Fibroblast of the aortic adventitia (primary cell): ENCODE measurements around the gene AKIRIN2. TPM values are rescaled to one million over a fixed set of nuclear protein-coding genes. Genes with fewer than 3 reads are reported as not detected.
A peak's percentile ranks its signal among the peaks of the same experiment; 100 is the strongest.

ENCODE experiments used
- DNase-seq: peaks from one replicate; pipeline ENCODE4 v3.0.0-alpha.2; 2010; ENCODE audit warnings: low read depth
- H3K4me3 ChIP-seq: 2 replicates; pipeline ENCODE4 v1.5.1; 2011; ENCODE audit warnings: low read depth, mild to moderate bottlenecking, control low read depth, low read length, moderate library complexity
- total RNA-seq: library from RNA; depleted of rRNA; stranded (reverse); fragments of >200 nt; gene quantifications from 2 replicates; pipeline ENCODE4 v1.2.3, GENCODE V29; 2012; ENCODE audit warnings: low replicate concordance
- TF ChIP-seq, protein P1 (sequence below): IDR thresholded peaks from 2 replicates; pipeline ENCODE4 v1.5.1; 2011; ENCODE audit warnings: mild to moderate bottlenecking, low read length, control low read depth, inconsistent platforms; ENCODE audit not compliant: insufficient read depth

AKIRIN2 gene
- total RNA-seq, 1 donor = 14.9 TPM

DNA sequence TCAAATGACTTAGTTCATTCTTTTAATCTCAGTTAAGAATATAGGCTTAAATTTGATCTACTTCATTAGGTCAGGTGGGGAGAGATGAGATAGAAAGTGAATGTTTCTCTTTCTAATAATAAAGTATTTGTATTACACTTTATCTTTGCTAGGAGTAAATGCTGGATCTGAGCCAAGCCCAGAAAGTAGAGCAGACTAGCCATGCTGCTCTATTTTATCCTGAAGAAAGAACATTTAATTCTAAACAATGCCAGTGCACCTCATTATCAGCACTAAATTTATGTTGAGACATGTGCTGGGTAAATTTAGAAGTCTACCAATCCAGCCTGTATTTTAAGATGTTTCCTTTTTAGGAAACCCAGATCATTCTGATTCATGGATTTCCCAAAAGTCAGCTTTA is 43.5 kb downstream of the AKIRIN2 start:
- DNase-seq = peak; percentile 58
- TF ChIP-seq, protein P1, sequence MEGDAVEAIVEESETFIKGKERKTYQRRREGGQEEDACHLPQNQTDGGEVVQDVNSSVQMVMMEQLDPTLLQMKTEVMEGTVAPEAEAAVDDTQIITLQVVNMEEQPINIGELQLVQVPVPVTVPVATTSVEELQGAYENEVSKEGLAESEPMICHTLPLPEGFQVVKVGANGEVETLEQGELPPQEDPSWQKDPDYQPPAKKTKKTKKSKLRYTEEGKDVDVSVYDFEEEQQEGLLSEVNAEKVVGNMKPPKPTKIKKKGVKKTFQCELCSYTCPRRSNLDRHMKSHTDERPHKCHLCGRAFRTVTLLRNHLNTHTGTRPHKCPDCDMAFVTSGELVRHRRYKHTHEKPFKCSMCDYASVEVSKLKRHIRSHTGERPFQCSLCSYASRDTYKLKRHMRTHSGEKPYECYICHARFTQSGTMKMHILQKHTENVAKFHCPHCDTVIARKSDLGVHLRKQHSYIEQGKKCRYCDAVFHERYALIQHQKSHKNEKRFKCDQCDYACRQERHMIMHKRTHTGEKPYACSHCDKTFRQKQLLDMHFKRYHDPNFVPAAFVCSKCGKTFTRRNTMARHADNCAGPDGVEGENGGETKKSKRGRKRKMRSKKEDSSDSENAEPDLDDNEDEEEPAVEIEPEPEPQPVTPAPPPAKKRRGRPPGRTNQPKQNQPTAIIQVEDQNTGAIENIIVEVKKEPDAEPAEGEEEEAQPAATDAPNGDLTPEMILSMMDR = no peak
- H3K4me3 ChIP-seq = no peak overlapping the region

DNA sequence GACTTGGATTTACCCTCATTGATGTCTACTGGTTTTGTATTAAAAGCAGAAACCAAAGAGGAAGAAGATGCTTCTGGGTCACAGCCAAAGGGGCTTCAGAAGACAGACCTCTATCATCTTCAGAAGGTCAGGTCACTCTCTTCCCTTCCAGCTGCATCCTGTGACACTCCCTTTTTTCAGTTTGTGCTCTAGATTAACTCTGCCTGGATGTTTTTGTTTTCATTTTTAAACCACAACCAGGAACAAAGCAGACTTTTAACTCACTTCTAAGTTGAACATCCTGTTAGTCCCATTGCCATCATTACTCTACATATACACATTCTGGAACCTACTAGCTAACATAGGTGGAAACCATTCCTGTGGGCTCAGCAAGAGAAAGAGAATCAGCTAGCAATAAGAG is 45.2 kb downstream of the AKIRIN2 start:
- H3K4me3 ChIP-seq = no peak overlapping the region
- TF ChIP-seq, protein P1 = no peak
- DNase-seq = no peak

DNA sequence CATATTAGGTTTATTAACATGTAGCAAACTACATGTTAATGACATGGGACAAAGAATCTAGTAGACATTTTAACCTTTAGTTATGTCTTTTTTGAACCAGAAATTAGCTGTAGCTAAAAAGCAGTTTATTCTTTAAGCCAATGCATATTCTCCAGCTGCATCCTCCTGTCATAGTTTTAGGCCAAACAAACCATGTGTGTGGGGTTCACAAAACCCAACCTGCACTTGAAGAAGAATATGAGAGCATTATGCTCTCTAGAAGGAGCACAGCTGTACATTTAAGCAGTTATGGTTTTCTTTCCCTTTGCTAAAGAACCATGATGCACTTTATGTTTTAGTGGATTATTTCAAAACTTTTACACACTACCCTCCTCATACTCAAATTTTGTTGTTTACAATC is 46.2 kb downstream of the AKIRIN2 start:
- no peak for DNase-seq
- TF ChIP-seq, protein P1 = no peak
- no peak overlapping the region for H3K4me3 ChIP-seq

DNA sequence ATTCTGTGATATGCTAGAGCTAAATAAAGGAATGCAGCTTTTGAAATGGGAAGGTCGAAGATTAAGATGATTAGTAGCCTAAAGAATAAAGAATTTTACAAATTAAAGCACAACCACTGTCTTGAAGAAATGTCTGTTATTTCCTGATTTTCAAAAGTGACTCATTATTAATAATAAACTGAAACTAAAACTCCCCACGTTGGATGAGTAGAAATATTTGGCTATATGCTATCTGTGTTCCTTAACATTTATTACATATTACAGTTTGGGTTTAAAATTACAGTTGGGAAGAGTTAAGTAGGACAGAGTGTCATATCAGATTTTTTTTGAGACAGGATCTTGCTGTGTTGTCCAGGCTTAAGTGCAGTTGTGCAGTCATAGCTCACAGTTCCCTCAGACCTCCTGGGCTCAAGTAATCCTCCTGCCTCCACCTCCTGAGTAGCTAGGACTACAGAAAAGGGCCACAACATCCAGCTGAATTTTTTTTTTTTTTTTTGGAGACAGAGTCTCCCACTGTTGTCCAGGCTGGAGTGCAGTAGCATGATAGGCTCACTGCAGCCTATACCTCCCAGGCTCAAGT is 47.1 kb downstream of the AKIRIN2 start:
- no peak overlapping the region for H3K4me3 ChIP-seq
- no peak for DNase-seq
- TF ChIP-seq, protein P1 = no peak

DNA sequence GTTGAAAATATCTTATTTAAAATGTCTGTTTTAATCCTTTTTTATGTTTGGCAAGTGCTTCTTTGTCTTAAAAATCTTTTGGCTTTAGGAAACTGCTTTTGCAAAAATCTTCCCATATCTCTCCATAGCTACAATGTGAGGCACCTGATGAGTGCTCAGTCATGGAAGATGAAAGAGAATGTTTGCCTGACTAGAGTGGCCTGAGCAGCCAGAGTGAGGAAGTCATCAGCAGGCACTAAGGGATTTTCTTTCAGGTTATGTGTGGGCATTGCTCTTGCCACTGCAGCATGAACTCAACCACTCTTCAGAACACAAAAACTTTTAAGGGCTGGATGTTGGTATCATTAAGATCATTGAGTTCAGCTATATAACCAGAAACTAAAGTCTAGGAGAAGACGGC is 47.9 kb downstream of the AKIRIN2 start:
- no peak overlapping the region for H3K4me3 ChIP-seq
- no peak for DNase-seq

DNA sequence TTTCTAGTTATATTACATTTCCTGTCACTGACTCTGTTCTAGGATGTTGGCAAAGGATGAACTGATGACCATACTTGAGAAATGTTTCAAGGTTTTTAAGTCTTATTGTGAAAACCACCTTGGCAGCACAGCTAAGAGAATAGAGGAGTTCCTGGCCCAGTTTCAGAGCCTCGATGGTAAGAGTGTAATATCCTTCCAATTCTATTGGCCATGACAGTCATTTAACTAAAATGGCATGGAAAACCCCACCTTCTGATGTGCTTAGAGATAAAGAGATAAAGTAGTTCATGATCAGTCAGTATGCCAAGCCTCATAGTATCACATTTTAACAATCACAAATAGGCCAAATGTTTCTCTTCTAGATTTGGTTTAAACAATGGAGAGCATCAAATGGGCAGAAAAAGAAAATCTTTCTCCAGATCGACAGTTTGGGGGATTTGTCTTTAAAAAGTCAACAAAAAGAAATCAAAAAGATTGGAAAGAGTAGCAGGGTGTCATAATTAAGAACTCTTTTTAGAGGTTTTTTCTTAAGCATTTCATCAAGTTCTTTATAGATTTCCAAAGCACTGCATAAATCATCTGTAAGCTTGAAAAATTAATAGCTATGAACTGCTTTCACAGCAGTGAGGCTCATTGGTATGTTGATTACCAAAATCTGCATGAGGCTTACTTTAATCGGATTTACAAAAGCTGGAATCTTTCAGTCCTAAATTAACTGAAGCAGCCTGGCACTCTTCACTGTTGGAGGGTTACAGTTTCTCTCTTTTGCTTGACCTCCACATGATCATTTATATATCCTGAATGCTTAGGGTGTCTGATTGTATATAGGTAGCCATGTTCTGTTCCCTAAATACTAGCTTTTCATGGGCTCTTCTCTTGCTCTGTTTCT is 48.7 kb downstream of the AKIRIN2 start:
- DNase-seq = no peak
- TF ChIP-seq, protein P1 = no peak
- no peak overlapping the region for H3K4me3 ChIP-seq

More for the DNA sequence above, 47.9 kb downstream of the AKIRIN2 start:
- TF ChIP-seq, protein P1 = no peak

DNA sequence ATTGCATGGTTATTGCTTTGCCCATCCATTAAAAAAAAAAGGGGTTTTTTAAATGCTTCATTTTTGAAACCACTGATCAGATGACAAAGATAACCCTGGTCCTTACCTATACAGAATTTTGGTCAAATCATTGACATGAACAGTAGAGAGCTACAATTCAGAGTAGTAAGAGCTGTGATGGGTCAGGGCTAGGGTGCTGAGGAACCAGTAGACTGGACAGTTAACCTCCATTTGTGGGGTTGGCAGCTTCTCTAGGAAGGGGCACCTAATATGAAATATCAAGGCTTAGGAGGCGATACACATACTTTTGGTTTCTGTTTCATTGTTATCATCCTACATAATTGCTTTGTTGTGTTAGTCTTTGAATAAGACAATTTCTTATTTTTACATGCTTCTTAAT is 57.0 kb downstream of the AKIRIN2 start:
- no peak for DNase-seq
- H3K4me3 ChIP-seq = no peak overlapping the region
- TF ChIP-seq, protein P1 = no peak
